OCI-LY1 (cell line): Measurements from ENCODE around the gene NME2.

Experiments
- H2AFZ ChIP-seq: fragments of 200-600 bp; sonication (generic), shearing (Covaris generic); 2 replicates; pipeline ENCODE4 v1.6.0; 2014; ENCODE audit warnings: antibody characterized with exemption, mild to moderate bottlenecking, low read length
- H3F3A ChIP-seq: fragments of 200-600 bp; sonication (generic), shearing (Covaris generic); 2 replicates; pipeline ENCODE4 v1.6.0; 2014; ENCODE audit warnings: mild to moderate bottlenecking, antibody characterized with exemption, low read length, moderate library complexity; ENCODE audit not compliant: insufficient read depth
- H3K27ac ChIP-seq: fragments of 200-600 bp; sonication (generic); 2 replicates; pipeline ENCODE4 v1.5.1; 2014; ENCODE audit warnings: low read length, mixed run types, mild to moderate bottlenecking, low read depth; ENCODE audit not compliant: poor library complexity, severe bottlenecking
- H3K27me3 ChIP-seq: fragments of 200-600 bp; sonication (generic); 2 replicates; pipeline ENCODE4 v1.6.0; 2014; ENCODE audit warnings: antibody characterized with exemption, mild to moderate bottlenecking, low read length, moderate library complexity; ENCODE audit not compliant: insufficient read depth
- H3K36me3 ChIP-seq: fragments of 200-600 bp; sonication (generic); 2 replicates; pipeline ENCODE4 v1.6.1; 2014; ENCODE audit warnings: mild to moderate bottlenecking, antibody characterized with exemption, low read length, moderate library complexity, mixed read lengths; ENCODE audit not compliant: insufficient read depth
- H3K4me1 ChIP-seq: fragments of 200-600 bp; sonication (generic); 2 replicates; pipeline ENCODE4 v1.5.1; 2014; ENCODE audit warnings: mild to moderate bottlenecking, low read length, moderate library complexity; ENCODE audit not compliant: insufficient read depth, severe bottlenecking
- H3K4me2 ChIP-seq: fragments of 200-600 bp; sonication (generic), shearing (Covaris generic); 2 replicates; pipeline ENCODE4 v1.6.1; 2014; ENCODE audit warnings: low read length
- H3K4me3 ChIP-seq: fragments of 200-600 bp; sonication (generic); 2 replicates; pipeline ENCODE4 v1.5.1; 2014; ENCODE audit warnings: low read length, low read depth, mild to moderate bottlenecking, mixed read lengths; ENCODE audit not compliant: poor library complexity, severe bottlenecking
- H3K79me2 ChIP-seq: fragments of 200-600 bp; shearing (Covaris generic); 2 replicates; pipeline ENCODE4 v1.6.1; 2016; ENCODE audit warnings: mixed run types, low read length, mixed read lengths; ENCODE audit not compliant: insufficient read depth
- H3K9ac ChIP-seq: fragments of 200-600 bp; sonication (generic), shearing (Covaris generic); 2 replicates; pipeline ENCODE4 v1.6.1; 2014; ENCODE audit warnings: mild to moderate bottlenecking, low read length, mixed read lengths
- H3K9me2 ChIP-seq: fragments of 200-600 bp; sonication (generic), shearing (Covaris generic); 2 replicates; pipeline ENCODE4 v1.6.1; 2014; ENCODE audit warnings: low read depth, mild to moderate bottlenecking, low read length, mixed read lengths
- H3K9me3 ChIP-seq: fragments of 200-600 bp; shearing (Covaris generic); 2 replicates; pipeline ENCODE4 v1.6.1; 2014; ENCODE audit warnings: low read length, mixed read lengths
- H4K20me1 ChIP-seq: fragments of 200-600 bp; sonication (generic), shearing (Covaris generic); 2 replicates; pipeline ENCODE4 v1.6.0; 2016; ENCODE audit warnings: mild to moderate bottlenecking, low read length; ENCODE audit not compliant: insufficient read depth
- CTCF ChIP-seq: fragments of 200-600 bp; sonication (generic), shearing (Covaris generic); IDR thresholded peaks from 2 replicates; pipeline ENCODE4 v1.5.1; 2017; ENCODE audit warnings: mild to moderate bottlenecking, antibody characterized with exemption, low read length, moderate library complexity, mixed read lengths
- EZH2 ChIP-seq: fragments of 200-600 bp; sonication (generic), shearing (Covaris generic); IDR thresholded peaks from 2 replicates; pipeline ENCODE4 v1.8.0; 2017; ENCODE audit warnings: borderline replicate concordance, mixed run types, mild to moderate bottlenecking, antibody characterized with exemption, low read length, moderate library complexity, mixed read lengths

The NME2 gene

GRCh38 chr17:51133365-51133764, 32.8 kb upstream of the NME2 start:
- H3K36me3 ChIP-seq = no peaks in the 10 kb centered on the region; the same call in 1 of the 2 replicates
- no peaks in the 10 kb centered on the region for H3K9me3 ChIP-seq
- H2AFZ ChIP-seq = no peak overlapping the region
- H3K27me3 ChIP-seq = no peaks in the 10 kb centered on the region
- TF ChIP-seq CTCF (no peak), EZH2 (no peak)
- no peak overlapping the region for H3K4me2 ChIP-seq
- no peaks in the 10 kb centered on the region for H3F3A ChIP-seq
- H3K9ac ChIP-seq = no peak overlapping the region
- no peak overlapping the region for H3K27ac ChIP-seq
- H3K4me3 ChIP-seq = no peak overlapping the region
- no peaks in the 10 kb centered on the region for H4K20me1 ChIP-seq
- H3K79me2 ChIP-seq = no peaks in the 10 kb centered on the region
- H3K9me2 ChIP-seq = no peaks in the 10 kb centered on the region
- H3K4me1 ChIP-seq = no peaks in the 10 kb centered on the region

- no peaks in the 10 kb centered on the region for H4K20me1 ChIP-seq
- H3K9ac ChIP-seq = no peak overlapping the region
- no peak overlapping the region for H2AFZ ChIP-seq
- H3K36me3 ChIP-seq = no peaks in the 10 kb centered on the region; the same call in 1 of the 2 replicates
- H3K79me2 ChIP-seq = no peaks in the 10 kb centered on the region
- no peak overlapping the region for H3K27ac ChIP-seq
- no peaks in the 10 kb centered on the region for H3K9me3 ChIP-seq
- H3F3A ChIP-seq = no peaks in the 10 kb centered on the region
- no peaks in the 10 kb centered on the region for H3K27me3 ChIP-seq
- H3K4me3 ChIP-seq = no peak overlapping the region
- H3K4me2 ChIP-seq = no peak overlapping the region
- no peaks in the 10 kb centered on the region for H3K9me2 ChIP-seq
- no peak for TF ChIP-seq CTCF
- TF ChIP-seq EZH2 = no peak
- H3K4me1 ChIP-seq = no peaks in the 10 kb centered on the region
Measured at GRCh38 chr17:51135956-51136355, 30.3 kb upstream of the NME2 start.

GRCh38 chr17:51142597-51142996, 23.6 kb upstream of the NME2 start:
- Histone ChIP-seq H3K79me2 (no peaks in the 10 kb centered on the region), H3K27ac (no peak overlapping the region), H3K9me3 (no peaks in the 10 kb centered on the region), H3K36me3 (no peaks in the 10 kb centered on the region), H3K9ac (no peak overlapping the region), H3K27me3 (no peaks in the 10 kb centered on the region), H3K4me3 (no peak overlapping the region), H3K4me2 (no peak overlapping the region), H4K20me1 (no peaks in the 10 kb centered on the region), H3K9me2 (no peaks in the 10 kb centered on the region), H3F3A (no peaks in the 10 kb centered on the region), H3K4me1 (no peaks in the 10 kb centered on the region), H2AFZ (no peak overlapping the region)
- no peak for TF ChIP-seq CTCF
- TF ChIP-seq EZH2 = no peak
